Tibial artery (tissue), 4 donors: ENCODE results near the gene LYST.

Experiments used
- DNase-seq, 2 donors: peaks; one replicate each; pipeline ENCODE4 v3.0.0-alpha.2; 2019
- H3K27ac ChIP-seq, 2 donors: fragments of 200-600 bp; sonication (generic) in 1 of 2; 1 replicate in 1 of 2; 2 replicates in 1 of 2; pipeline ENCODE4 v1.5.1; 2018 to 2019; ENCODE audit warnings: mild to moderate bottlenecking in 1 of 2
- H3K27me3 ChIP-seq, 2 donors: fragments of 200-600 bp; sonication (generic) in 1 of 2; one replicate each; pipeline versions ENCODE4 v1.5.1 to v1.6.0; 2016 to 2019
- H3K36me3 ChIP-seq, 3 donors: fragments of 200-600 bp; sonication (generic) in 2 of 3; one replicate each; pipeline ENCODE4 v1.5.1; 2016 to 2019; ENCODE audit warnings: mild to moderate bottlenecking in 2 of 3
- H3K4me1 ChIP-seq, 4 donors: fragments of 200-600 bp; sonication (generic) in 2 of 4; 1 replicate in 3 of 4; 2 replicates in 1 of 4; pipeline ENCODE4 v1.5.1; 2016 to 2019
- H3K4me3 ChIP-seq, 2 donors: fragments of 200-600 bp; sonication (generic) in 1 of 2; 1 replicate in 1 of 2; 2 replicates in 1 of 2; pipeline ENCODE4 v1.5.1; 2018 to 2019; ENCODE audit warnings: mild to moderate bottlenecking in 2 of 2
- H3K9me3 ChIP-seq, 3 donors: fragments of 200-600 bp; sonication (generic) in 1 of 3; one replicate each; pipeline ENCODE4 v1.5.1; 2016 to 2019
- CTCF ChIP-seq, 2 experiments: fragments of 200-600 bp in 1 of 2; fragments of 450-650 bp in 1 of 2; IDR thresholded peaks; one replicate each; pipeline ENCODE4 v1.5.1; 2017 to 2019; ENCODE audit warnings: antibody characterized with exemption in 2 of 2, mild to moderate bottlenecking in 1 of 2, moderate library complexity in 1 of 2
- intact Hi-C: fragments of 100-400 bp; cut with DNase I; formaldehyde crosslinking; loops from one replicate; pipeline ENCODE4 v1.15.0; 2023; ENCODE audit warnings: low total_unique reads

The LYST gene

GRCh38 chr1:235843461-235843961, 23.2 kb downstream of the LYST start:
- DNase-seq = no peak
- intact Hi-C loops = no loop called here

GRCh38 chr1:235841938-235842545, 24.7 kb downstream of the LYST start:
- Histone ChIP-seq H3K4me3 (no peak overlapping the region), H3K27me3 (no peaks in the 10 kb centered on the region), H3K36me3 (no peaks in the 10 kb centered on the region), H3K27ac (no peak overlapping the region), H3K4me1 (peaks cover 0 to 15% (median 11%) of the 10 kb centered on the region in 4 donors), H3K9me3 (no peaks in the 10 kb centered on the region)
- intact Hi-C loops = no loop called here
- no peak for TF ChIP-seq CTCF (IDR thresholded peaks at IDR 0.05)
- no peak for DNase-seq

More at GRCh38 chr1:235843461-235843961, 23.2 kb downstream of the LYST start:
- TF ChIP-seq CTCF (IDR thresholded peaks at IDR 0.05) = peak in 1 of 2 experiments; percentile 23
- Histone ChIP-seq H3K4me3 (no peak overlapping the region), H3K36me3 (no peaks in the 10 kb centered on the region), H3K27ac (no peak overlapping the region), H3K9me3 (no peaks in the 10 kb centered on the region), H3K4me1 (peaks cover 0 to 15% (median 11%) of the 10 kb centered on the region in 4 donors), H3K27me3 (no peaks in the 10 kb centered on the region)

GRCh38 chr1:235838021-235838420, 28.7 kb downstream of the LYST start:
- Histone ChIP-seq H3K4me1 (peaks cover 0 to 13% (median 4%) of the 10 kb centered on the region in 4 donors), H3K36me3 (no peaks in the 10 kb centered on the region), H3K27ac (no peak overlapping the region), H3K9me3 (no peaks in the 10 kb centered on the region), H3K4me3 (no peak overlapping the region), H3K27me3 (no peaks in the 10 kb centered on the region)
- DNase-seq = no peak
- no peak for TF ChIP-seq CTCF (IDR thresholded peaks at IDR 0.05)
- intact Hi-C loops = no loop called here

GRCh38 chr1:235835226-235835625, 31.5 kb downstream of the LYST start:
- H3K27ac ChIP-seq = peak overlapping the region; percentile 26 to 30
- H3K4me3 ChIP-seq = peak overlapping the region; percentile 10 to 27
- intact Hi-C loops = no loop called here
- H3K36me3 ChIP-seq = peaks cover 0 to under 1% (median 0%) of the 10 kb centered on the region in 3 donors
- no peak for TF ChIP-seq CTCF (IDR thresholded peaks at IDR 0.05)
- no peaks in the 10 kb centered on the region for H3K27me3 ChIP-seq
- no peaks in the 10 kb centered on the region for H3K9me3 ChIP-seq
- peak; percentile 50 to 74 for DNase-seq
- peaks cover 0 to 13% (median 4%) of the 10 kb centered on the region in 4 donors for H3K4me1 ChIP-seq

GRCh38 chr1:235834620-235835019, 32.1 kb downstream of the LYST start:
- Histone ChIP-seq H3K27ac (peak overlapping the region in 1 of 2 donors; percentile 26), H3K27me3 (no peaks in the 10 kb centered on the region), H3K36me3 (peaks cover 0 to 7% (median 4%) of the 10 kb centered on the region in 3 donors), H3K4me3 (no peak overlapping the region), H3K4me1 (peaks cover 0 to 13% (median 4%) of the 10 kb centered on the region in 4 donors), H3K9me3 (no peaks in the 10 kb centered on the region)
- no peak for DNase-seq
- TF ChIP-seq CTCF (IDR thresholded peaks at IDR 0.05) = no peak
- intact Hi-C loops = no loop called here
